HEK293 (cell line): Measurements from ENCODE around the gene HPS6.

ENCODE experiments used
- GLI2 ChIP-seq: fragments of 450-650 bp; formaldehyde crosslinking; IDR thresholded peaks from 2 replicates; pipeline ENCODE4; 2017; ENCODE audit warnings: missing biosample characterization, missing genetic modification characterization, low read depth, borderline replicate concordance
- HOXA7 ChIP-seq: sonication (generic); formaldehyde crosslinking; IDR thresholded peaks from 2 replicates; pipeline ENCODE4 v1.8.1; 2022; ENCODE audit warnings: missing genetic modification reagents, borderline replicate concordance
- YY1 ChIP-seq: fragments of 450-650 bp; formaldehyde crosslinking; IDR thresholded peaks from 2 replicates; pipeline ENCODE4 v1.5.1; 2018; ENCODE audit warnings: missing biosample characterization, missing genetic modification characterization
- ZBTB20 ChIP-seq: fragments of 450-650 bp; formaldehyde crosslinking; IDR thresholded peaks from 2 replicates; pipeline ENCODE4 v1.5.1; 2016; ENCODE audit warnings: missing biosample characterization, missing genetic modification characterization
- ZBTB44 ChIP-seq: fragments of 450-650 bp; IDR thresholded peaks from 2 replicates; pipeline ENCODE4 v1.5.1; 2018; ENCODE audit warnings: missing biosample characterization, mild to moderate bottlenecking, missing genetic modification characterization
- ZNF10 ChIP-seq: fragments of 450-650 bp; formaldehyde crosslinking; IDR thresholded peaks from 2 replicates; pipeline ENCODE4 v1.5.1; 2017; ENCODE audit warnings: missing biosample characterization, missing genetic modification characterization
- ZNF175 ChIP-seq: fragments of 450-650 bp; formaldehyde crosslinking; IDR thresholded peaks from 2 replicates; pipeline ENCODE4 v1.5.1; 2016; ENCODE audit warnings: missing biosample characterization, missing genetic modification characterization
- ZNF239 ChIP-seq: fragments of 450-650 bp; formaldehyde crosslinking; IDR thresholded peaks from 2 replicates; pipeline ENCODE4 v1.5.1; 2016; ENCODE audit warnings: missing biosample characterization, missing genetic modification characterization
- ZNF335 ChIP-seq: fragments of 450-650 bp; formaldehyde crosslinking; conservative IDR thresholded peaks from 2 replicates; pipeline ENCODE4 v1.5.1; 2016; ENCODE audit warnings: missing biosample characterization, missing genetic modification characterization
- TF ChIP-seq, protein P1 (sequence below): fragments of 450-650 bp; formaldehyde crosslinking; IDR thresholded peaks from 2 replicates; pipeline ENCODE4 v1.5.1; 2016; ENCODE audit warnings: missing biosample characterization, missing genetic modification characterization

DNA sequence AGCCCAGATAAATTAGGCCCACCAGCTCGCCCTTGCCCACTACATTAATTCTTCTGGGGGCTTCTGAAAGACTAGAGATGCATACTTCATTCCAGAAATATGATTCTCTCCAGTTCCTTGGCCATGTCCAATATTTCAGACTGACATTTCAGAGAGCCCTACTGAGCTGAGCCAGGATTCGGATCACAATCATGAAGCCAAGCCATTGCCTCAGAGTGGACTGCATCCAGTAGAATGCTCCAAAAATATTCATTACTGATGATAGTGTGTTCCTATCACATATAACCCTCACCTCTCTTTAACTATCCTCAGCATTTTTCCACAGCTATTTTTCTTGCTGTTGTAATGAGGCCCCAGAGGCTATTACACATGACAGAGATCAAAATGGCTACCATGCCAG is 47.9 kb upstream of the HPS6 start:
- TF ChIP-seq, protein P1, sequence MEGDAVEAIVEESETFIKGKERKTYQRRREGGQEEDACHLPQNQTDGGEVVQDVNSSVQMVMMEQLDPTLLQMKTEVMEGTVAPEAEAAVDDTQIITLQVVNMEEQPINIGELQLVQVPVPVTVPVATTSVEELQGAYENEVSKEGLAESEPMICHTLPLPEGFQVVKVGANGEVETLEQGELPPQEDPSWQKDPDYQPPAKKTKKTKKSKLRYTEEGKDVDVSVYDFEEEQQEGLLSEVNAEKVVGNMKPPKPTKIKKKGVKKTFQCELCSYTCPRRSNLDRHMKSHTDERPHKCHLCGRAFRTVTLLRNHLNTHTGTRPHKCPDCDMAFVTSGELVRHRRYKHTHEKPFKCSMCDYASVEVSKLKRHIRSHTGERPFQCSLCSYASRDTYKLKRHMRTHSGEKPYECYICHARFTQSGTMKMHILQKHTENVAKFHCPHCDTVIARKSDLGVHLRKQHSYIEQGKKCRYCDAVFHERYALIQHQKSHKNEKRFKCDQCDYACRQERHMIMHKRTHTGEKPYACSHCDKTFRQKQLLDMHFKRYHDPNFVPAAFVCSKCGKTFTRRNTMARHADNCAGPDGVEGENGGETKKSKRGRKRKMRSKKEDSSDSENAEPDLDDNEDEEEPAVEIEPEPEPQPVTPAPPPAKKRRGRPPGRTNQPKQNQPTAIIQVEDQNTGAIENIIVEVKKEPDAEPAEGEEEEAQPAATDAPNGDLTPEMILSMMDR (tag by site-specific recombination), result no peak
- TF ChIP-seq ZNF335 (tag by site-specific recombination), result no peak
- no peak for TF ChIP-seq ZNF239 (tag by site-specific recombination)
- no peak for TF ChIP-seq ZBTB20 (tag by site-specific recombination)
- no peak for TF ChIP-seq HOXA7 (CRISPR knock-in tag)
- no peak for TF ChIP-seq YY1 (tag by site-specific recombination)
- TF ChIP-seq ZBTB44 (tag by site-specific recombination), result no peak
- TF ChIP-seq GLI2 (tag by site-specific recombination), result no peak
- no peak for TF ChIP-seq ZNF10 (tag by site-specific recombination)
- no peak for TF ChIP-seq ZNF175
